ENCODE data around the gene PLA2G4E. TPM values are rescaled to one million over a fixed set of nuclear protein-coding genes. Genes with fewer than 3 reads are reported as not detected.
A peak's percentile ranks its signal among the peaks of the same experiment; 100 is the strongest.

Gene PLA2G4E
- total RNA-seq, result not detected

- FAIRE-seq (no peak), DNase-seq (ENCODE audit: low spot score in 2 of 2) (no peak)
Observed at GRCh38 chr15:42020713-42021273, at the start of gene PLA2G4E. TSS of gene PLA2G4E (minus strand) at chr15:42021042. CDS start at chr15:42021030, 12 bp downstream.

GRCh38 chr15:42070279-42070975 lies 49.6 kb upstream of the PLA2G4E start:
- no peak for DNase-seq (ENCODE audit: low spot score in 2 of 2)
- no peak for FAIRE-seq

- FAIRE-seq (no peak), DNase-seq (ENCODE audit: low spot score in 2 of 2) (no peak)
Observed at GRCh38 chr15:42069496-42070278, 48.8 kb upstream of the PLA2G4E start.

- FAIRE-seq, result no peak
- DNase-seq (ENCODE audit: low spot score in 2 of 2), result no peak
Observed at GRCh38 chr15:42069025-42069424, 48.2 kb upstream of the PLA2G4E start.

- DNase-seq (ENCODE audit: low spot score in 2 of 2) (no peak), FAIRE-seq (no peak)
Observed at GRCh38 chr15:42068601-42069000, 47.8 kb upstream of the PLA2G4E start.

DNA sequence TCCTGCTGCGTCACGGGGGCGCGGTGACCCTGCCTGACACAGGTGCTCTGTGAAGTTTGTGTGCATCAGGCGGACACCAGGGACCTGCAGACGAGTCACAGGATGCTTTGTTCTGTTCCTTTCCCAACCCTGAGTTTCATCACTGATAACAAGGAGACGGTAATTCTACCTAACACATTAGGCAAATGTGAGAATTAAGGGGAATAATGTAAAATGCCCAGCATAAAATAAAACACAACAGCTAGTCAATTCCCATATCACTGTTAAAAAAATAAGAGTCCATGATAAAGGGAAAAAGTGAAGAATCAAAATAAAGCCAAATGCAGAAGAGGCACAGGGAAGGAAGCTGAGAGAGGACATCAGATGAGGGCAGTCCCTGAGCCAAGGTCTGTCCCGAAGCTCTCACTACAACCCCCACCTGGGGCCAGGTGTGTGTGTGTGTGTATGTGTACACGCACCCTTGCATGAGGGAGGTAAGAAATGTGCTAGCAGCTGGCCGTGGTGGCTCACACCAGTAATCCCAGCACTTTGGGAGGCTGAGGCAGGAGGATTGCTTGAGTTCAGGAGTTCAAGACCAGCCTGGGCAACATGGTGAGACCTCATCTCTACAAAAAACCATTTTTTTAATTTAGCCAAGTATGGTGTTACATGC lies 46.0 kb upstream of the PLA2G4E start:
- FAIRE-seq, result no peak
- DNase-seq (ENCODE audit: low spot score in 2 of 2), result no peak

DNA sequence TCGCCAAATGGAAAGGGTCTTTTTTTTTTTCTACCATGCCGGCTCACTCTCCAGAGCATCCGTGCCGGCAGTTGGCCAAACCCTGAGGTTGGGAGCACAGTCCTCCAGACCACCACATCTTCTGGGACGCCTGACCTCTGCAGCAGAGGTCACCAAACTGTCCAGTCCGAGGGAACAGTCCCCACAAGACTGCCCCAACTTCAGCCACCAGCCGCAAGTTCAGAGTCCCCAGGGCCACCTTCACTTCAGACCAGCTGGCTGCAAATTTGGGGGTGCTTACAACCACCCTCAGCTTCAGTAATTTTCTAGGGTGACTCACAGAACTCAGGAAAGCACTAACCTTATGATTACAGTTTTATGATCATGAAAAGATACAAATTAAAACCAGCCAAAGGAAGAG lies 44.6 kb upstream of the PLA2G4E start:
- DNase-seq (ENCODE audit: low spot score in 2 of 2), result no peak
- no peak for FAIRE-seq

- FAIRE-seq (no peak), DNase-seq (ENCODE audit: low spot score in 2 of 2) (no peak)
Observed at GRCh38 chr15:42065033-42065432, 44.2 kb upstream of the PLA2G4E start.

- DNase-seq (ENCODE audit: low spot score in 2 of 2), result no peak
- FAIRE-seq, result no peak
Observed at GRCh38 chr15:42064271-42064670, 43.4 kb upstream of the PLA2G4E start.

- DNase-seq (ENCODE audit: low spot score in 2 of 2) (no peak), FAIRE-seq (no peak)
Observed at GRCh38 chr15:42063122-42063848, 42.4 kb upstream of the PLA2G4E start.

DNA sequence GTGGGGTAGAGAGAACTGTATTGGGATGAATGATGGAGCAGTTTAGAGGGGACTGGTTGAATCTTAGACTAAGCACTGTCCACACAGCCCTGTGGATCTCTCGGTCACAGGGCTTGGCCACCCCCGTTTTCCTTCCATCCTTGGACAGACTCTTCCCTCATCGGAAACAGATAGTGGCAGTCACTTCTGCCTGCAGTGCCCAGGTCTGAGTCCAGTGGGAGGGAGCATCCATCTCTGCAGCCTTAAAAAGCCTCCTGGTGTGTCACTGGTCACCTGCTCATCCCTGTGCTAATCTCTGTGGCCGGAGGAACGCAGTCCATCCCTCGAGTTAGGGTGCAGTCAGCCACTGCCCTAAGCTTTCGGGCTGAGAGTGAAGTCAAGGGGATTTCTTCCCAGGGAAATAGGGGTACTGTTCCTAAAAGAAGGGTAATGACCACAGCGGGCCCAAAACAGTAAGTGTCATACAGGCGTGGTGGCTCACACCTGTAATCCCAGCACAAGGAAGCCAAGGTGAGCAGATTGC lies 41.5 kb upstream of the PLA2G4E start:
- DNase-seq (ENCODE audit: low spot score in 2 of 2) (no peak), FAIRE-seq (no peak)

DNA sequence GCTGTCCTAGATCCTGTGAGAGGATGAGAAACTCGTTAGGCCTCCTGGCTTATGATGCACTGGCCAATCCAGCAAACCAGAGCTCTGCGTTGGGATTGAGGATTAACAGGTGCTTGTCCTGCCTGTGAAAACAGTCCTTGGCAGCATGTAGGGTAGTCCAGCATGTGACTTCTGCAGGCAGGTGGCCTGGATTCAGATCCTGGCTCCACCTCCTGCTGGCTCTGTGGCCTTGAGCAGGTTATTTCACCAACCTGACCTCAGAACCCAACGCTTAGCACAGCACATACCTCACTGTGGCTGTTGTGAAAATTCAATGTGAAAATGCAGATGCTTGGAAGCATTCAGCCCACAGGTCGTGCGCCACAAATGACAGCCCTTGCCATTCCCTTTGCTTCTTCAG lies 40.0 kb upstream of the PLA2G4E start:
- DNase-seq (ENCODE audit: low spot score in 2 of 2) (no peak), FAIRE-seq (no peak)

DNA sequence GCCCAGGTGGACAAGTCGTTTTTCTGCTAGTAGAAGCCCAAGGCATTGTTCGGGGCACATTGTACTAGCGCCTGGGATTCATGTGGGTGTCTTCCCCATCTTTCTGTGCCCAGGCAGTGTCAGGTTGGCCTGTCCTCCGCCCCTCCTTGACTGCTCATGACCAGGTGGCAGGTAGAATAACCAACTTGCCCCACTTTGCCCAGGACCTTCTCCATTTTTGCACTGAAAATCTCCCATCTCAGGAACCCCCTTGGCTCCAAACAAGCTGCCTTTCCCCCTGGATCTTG lies 39.6 kb upstream of the PLA2G4E start:
- FAIRE-seq, result no peak
- no peak for DNase-seq (ENCODE audit: low spot score in 2 of 2)

GRCh38 chr15:42059661-42060476 lies 39.0 kb upstream of the PLA2G4E start:
- FAIRE-seq (no peak), DNase-seq (ENCODE audit: low spot score in 2 of 2) (peak; percentile 35 to 39)

- FAIRE-seq, result no peak
- DNase-seq (ENCODE audit: low spot score in 2 of 2), result no peak
Observed at GRCh38 chr15:42058791-42059190, 37.9 kb upstream of the PLA2G4E start.

- no peak for DNase-seq (ENCODE audit: low spot score in 2 of 2)
- no peak for FAIRE-seq
Observed at GRCh38 chr15:42057799-42058646, 37.2 kb upstream of the PLA2G4E start.

GRCh38 chr15:42056934-42057798 lies 36.3 kb upstream of the PLA2G4E start:
- DNase-seq (ENCODE audit: low spot score in 2 of 2) (peak; percentile 46 to 78), FAIRE-seq (no peak)

- FAIRE-seq (no peak), DNase-seq (ENCODE audit: low spot score in 2 of 2) (no peak)
Observed at GRCh38 chr15:42053914-42054313, 33.1 kb upstream of the PLA2G4E start.
